Stimulated activated CD8-positive, alpha-beta memory T cell treated with anti-CD3 and anti-CD28 coated beads, Interleukin-2, amount 100 ng/mL, for 1 hour (primary cell): ENCODE data around the gene ALG8.
"Not testable (repeated sequence)": the region's sequence is repeated elsewhere in the genome, so short reads cannot be mapped to it uniquely, and the experiment has no call there.

Source experiments
- DNase-seq, 2 donors: peaks; one replicate each; pipeline ENCODE4 v3.0.0-alpha.2; 2020; ENCODE audit warnings: low read depth in 2 of 2

The ALG8 gene

GRCh38 chr11:78071717-78072116 is 67.7 kb downstream of the ALG8 start:
- DNase-seq = no peak

GRCh38 chr11:78070621-78071020 is 68.8 kb downstream of the ALG8 start:
- no peak for DNase-seq

- no peak for DNase-seq
Observed at GRCh38 chr11:78069465-78069864, 70.0 kb downstream of the ALG8 start.

GRCh38 chr11:78067704-78068103 is 71.7 kb downstream of the ALG8 start:
- DNase-seq = no peak

GRCh38 chr11:78066471-78066870 is 73.0 kb downstream of the ALG8 start:
- no peak for DNase-seq

- no peak for DNase-seq
Observed at GRCh38 chr11:78065203-78065602, 74.2 kb downstream of the ALG8 start.

- no peak for DNase-seq
Observed at GRCh38 chr11:78063440-78064181, 75.8 kb downstream of the ALG8 start, which contains the start of gene THRSP. Gene THRSP, plus strand, starts transcription at chr11:78063861. Its CDS starts 21 bp downstream, at chr11:78063882.

GRCh38 chr11:78062671-78063070 is 76.8 kb downstream of the ALG8 start:
- no peak for DNase-seq

GRCh38 chr11:78061921-78062311 is 77.5 kb downstream of the ALG8 start:
- no peak for DNase-seq

GRCh38 chr11:78061088-78061920 is 78.1 kb downstream of the ALG8 start:
- DNase-seq = no peak

GRCh38 chr11:78060533-78060932 is 78.9 kb downstream of the ALG8 start:
- DNase-seq = no peak

- not testable (repeated sequence) for DNase-seq
Observed at GRCh38 chr11:78059749-78060328, 79.6 kb downstream of the ALG8 start.

- DNase-seq = no peak
Observed at GRCh38 chr11:78057462-78058055, 81.9 kb downstream of the ALG8 start.

GRCh38 chr11:78056093-78056492 is 83.3 kb downstream of the ALG8 start:
- no peak for DNase-seq

GRCh38 chr11:78054971-78055370 is 84.5 kb downstream of the ALG8 start:
- no peak for DNase-seq

- no peak for DNase-seq
Observed at GRCh38 chr11:78050964-78051831, 88.2 kb downstream of the ALG8 start.
